SK-N-SH treated with all-trans-retinoic acid at 6 μM for 48 hours (cell line): ENCODE data around the gene SERPINB6.

Experiments used
- ATAC-seq: fragments of 200-7000 bp; cut with Tn5 transposase; 3 replicates; pipeline ENCODE4 v1.9.1; 2020; ENCODE audit warnings: mild to moderate bottlenecking, moderate library complexity
- ARNTL ChIP-seq: fragments of 450-650 bp; formaldehyde crosslinking; IDR thresholded peaks from 2 replicates; pipeline ENCODE4 v1.5.0; 2020; ENCODE audit warnings: low read depth, mild to moderate bottlenecking, moderate library complexity, borderline replicate concordance
- CREB5 ChIP-seq: fragments of 250-450 bp; sonication (Bioruptor Pico); IDR thresholded peaks from 2 replicates; pipeline ENCODE4 v1.5.1; 2020; ENCODE audit warnings: low read depth, mild to moderate bottlenecking, moderate library complexity
- CSDC2 ChIP-seq: fragments of 250-450 bp; sonication (Bioruptor Pico); IDR thresholded peaks from 2 replicates; pipeline ENCODE4 v1.5.0; 2020; ENCODE audit warnings: mild to moderate bottlenecking, moderate library complexity
- CSRNP3 ChIP-seq: fragments of 250-450 bp; sonication (Bioruptor Pico); IDR thresholded peaks from 2 replicates; pipeline ENCODE4 v1.5.1; 2021; ENCODE audit warnings: mild to moderate bottlenecking, moderate library complexity
- ESRRG ChIP-seq: fragments of 250-450 bp; sonication (Bioruptor Pico); IDR thresholded peaks from 2 replicates; pipeline ENCODE4 v1.6.1; 2021; ENCODE audit warnings: mild to moderate bottlenecking
- GLIS3 ChIP-seq: fragments of 250-450 bp; sonication (Bioruptor Pico); IDR thresholded peaks from 2 replicates; pipeline ENCODE4 v1.5.0; 2020; ENCODE audit warnings: mild to moderate bottlenecking, moderate library complexity
- OSR1 ChIP-seq: fragments of 250-450 bp; sonication (Bioruptor Pico); IDR thresholded peaks from 2 replicates; pipeline ENCODE4 v1.8.0; 2022; ENCODE audit warnings: moderate library complexity, mild to moderate bottlenecking, inconsistent platforms
- PATZ1 ChIP-seq: fragments of 250-450 bp; sonication (Bioruptor Pico); IDR thresholded peaks from 2 replicates; pipeline ENCODE4 v1.8.0; 2020; ENCODE audit warnings: mild to moderate bottlenecking, moderate library complexity, borderline replicate concordance
- POU6F1 ChIP-seq: fragments of 250-450 bp; sonication (Bioruptor Pico); IDR thresholded peaks from 2 replicates; pipeline ENCODE4 v1.8.0; 2021; ENCODE audit warnings: low read depth, mild to moderate bottlenecking, moderate library complexity, borderline replicate concordance
- PPARA ChIP-seq: fragments of 250-450 bp; sonication (Bioruptor Pico); IDR thresholded peaks from 2 replicates; pipeline ENCODE4 v1.5.0; 2020; ENCODE audit warnings: mild to moderate bottlenecking, borderline replicate concordance
- RARB ChIP-seq: fragments of 250-450 bp; sonication (Bioruptor Pico); IDR thresholded peaks from 2 replicates; pipeline ENCODE4 v1.8.0; 2021; ENCODE audit warnings: mild to moderate bottlenecking, moderate library complexity
- SNAI2 ChIP-seq: fragments of 250-450 bp; sonication (Bioruptor Pico); IDR thresholded peaks from 2 replicates; pipeline ENCODE4 v1.5.0; 2020; ENCODE audit warnings: mild to moderate bottlenecking, moderate library complexity
- TSHZ2 ChIP-seq: fragments of 250-450 bp; sonication (Bioruptor Pico); IDR thresholded peaks from 2 replicates; pipeline ENCODE4 v1.5.0; 2020; ENCODE audit warnings: mild to moderate bottlenecking, moderate library complexity
- ZC3H10 ChIP-seq: fragments of 250-450 bp; sonication (Bioruptor Pico); IDR thresholded peaks from 2 replicates; pipeline ENCODE4 v1.5.1; 2021; ENCODE audit warnings: mild to moderate bottlenecking, moderate library complexity
- ZFP3 ChIP-seq: fragments of 250-450 bp; sonication (Bioruptor Pico); IDR thresholded peaks from 2 replicates; pipeline ENCODE4 v1.5.0; 2020; ENCODE audit warnings: mild to moderate bottlenecking, moderate library complexity
- ZFP30 ChIP-seq: fragments of 450-650 bp; formaldehyde crosslinking; IDR thresholded peaks from 2 replicates; pipeline ENCODE4 v1.5.0; 2022; ENCODE audit warnings: mild to moderate bottlenecking, moderate library complexity
- ZNF565 ChIP-seq: fragments of 450-650 bp; formaldehyde crosslinking; conservative IDR thresholded peaks from 2 replicates; pipeline ENCODE4 v1.5.0; 2020; ENCODE audit warnings: low read depth, mild to moderate bottlenecking, moderate library complexity
- ZNF70 ChIP-seq: fragments of 450-650 bp; formaldehyde crosslinking; IDR thresholded peaks from 2 replicates; pipeline ENCODE4 v1.5.0; 2020; ENCODE audit warnings: mild to moderate bottlenecking, moderate library complexity
- ZNF8 ChIP-seq: fragments of 450-650 bp; formaldehyde crosslinking; IDR thresholded peaks from 2 replicates; pipeline ENCODE4 v1.5.0; 2020; ENCODE audit warnings: mild to moderate bottlenecking, moderate library complexity

SERPINB6 gene

GRCh38 chr6:2937627-2938003 is 33.8 kb downstream of the SERPINB6 start:
- ATAC-seq, result no peak
- TF ChIP-seq ZNF565 (no peak), ZFP30 (CRISPR knock-in tag) (no peak), ZFP3 (CRISPR knock-in tag) (no peak), ZC3H10 (no peak), ZNF8 (CRISPR knock-in tag) (no peak), ZNF70 (no peak), POU6F1 (CRISPR knock-in tag) (no peak), CSRNP3 (CRISPR knock-in tag) (no peak), RARB (CRISPR knock-in tag) (no peak), TSHZ2 (no peak), ARNTL (no peak), PATZ1 (CRISPR knock-in tag) (no peak), SNAI2 (CRISPR knock-in tag) (no peak)
- TF ChIP-seq, all 23 proteins: peak for 0

- ATAC-seq, result no peak
Observed at GRCh38 chr6:2935566-2936291, 35.6 kb downstream of the SERPINB6 start.

More at GRCh38 chr6:2935566-2936291, 35.6 kb downstream of the SERPINB6 start:
- no peak for TF ChIP-seq CSDC2 (CRISPR knock-in tag)
- TF ChIP-seq TSHZ2, result no peak
- TF ChIP-seq PATZ1 (CRISPR knock-in tag), result no peak
- TF ChIP-seq PPARA, result no peak
- no peak for TF ChIP-seq CREB5 (CRISPR knock-in tag)
- TF ChIP-seq OSR1, result no peak
- TF ChIP-seq ESRRG (CRISPR knock-in tag), result no peak
- TF ChIP-seq GLIS3 (CRISPR knock-in tag), result no peak
